ENCODE data around the gene MACROD1.

- TF ChIP-seq CTCF (IDR thresholded peaks at IDR 0.05) (no peak), POLR2AphosphoS5 (IDR thresholded peaks at IDR 0.05) (no peak)
These were observed 65.6 kb downstream of the MACROD1 start for GRCh38 chr11:64100360-64100759.
